Measurements from ENCODE around the gene BMP7. TPM values are rescaled to one million over a fixed set of nuclear protein-coding genes. Genes with fewer than 3 reads are reported as not detected.

Gene BMP7
- total and polyA plus RNA-seq, 2 experiments from 2014 or later, result 15.9 to 22.8 TPM

DNA sequence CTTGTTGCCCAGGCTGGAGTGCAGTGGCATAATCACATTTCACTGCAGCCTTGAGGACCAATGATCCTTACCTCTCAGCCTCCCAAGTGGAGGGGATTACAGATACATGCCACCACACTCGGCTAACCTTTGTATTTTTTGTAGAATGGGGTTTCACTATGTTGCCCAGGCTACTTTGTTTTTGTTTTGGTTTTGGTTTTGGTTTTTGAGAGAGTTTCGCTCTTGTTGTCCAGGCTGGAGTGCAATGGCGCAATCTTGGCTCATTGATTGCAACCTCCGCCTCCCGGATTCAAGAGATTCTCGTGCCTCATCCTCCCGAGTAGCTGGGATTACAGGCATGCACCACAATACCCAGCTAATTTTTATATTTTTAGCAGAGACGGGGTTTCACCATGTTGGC lies 105.5 kb downstream of the BMP7 start:
- Histone ChIP-seq H3K27me3 (ENCODE audit: insufficient read depth) (no peaks in the 10 kb centered on the region), H2AFZ (no peak overlapping the region), H3K4me2 (no peak overlapping the region), H3K4me1 (ENCODE audit: insufficient read depth) (peaks cover 4% of the 10 kb centered on the region; the same call in 1 of the 2 replicates), H3K36me3 (ENCODE audit: insufficient read depth) (no peaks in the 10 kb centered on the region), H3F3A (replicated peaks; ENCODE audit: low read depth) (no peaks in the 10 kb centered on the region), H4K20me1 (replicated peaks; ENCODE audit: insufficient read depth) (no peaks in the 10 kb centered on the region), H3K4me3 (no peak overlapping the region), H3K79me2 (replicated peaks; ENCODE audit: insufficient read depth) (no peaks in the 10 kb centered on the region), H3K27ac (ENCODE audit: low read depth) (no peak overlapping the region), H3K9me2 (ENCODE audit: insufficient read depth) (no peaks in the 10 kb centered on the region)
- Mint-ChIP-seq H3K27ac (no peak overlapping the region), H3K9me3 (peaks cover 12% of the 10 kb centered on the region), H3K4me3 (no peak overlapping the region), H3K27me3 (ENCODE audit: insufficient read depth, low read depth, poor library complexity) (peaks cover 11% of the 10 kb centered on the region), H3K4me1 (peaks cover 15% of the 10 kb centered on the region), H3K36me3 (ENCODE audit: low read depth) (no peaks in the 10 kb centered on the region; the same call in 2 of the 3 replicates)
- no peak for ATAC-seq
- DNase-seq (ENCODE audit: low spot score), result no peak
- TF ChIP-seq POLR2AphosphoS5 (IDR thresholded peaks at IDR 0.05; ENCODE audit: low read depth) (no peak), NANOG (IDR thresholded peaks at IDR 0.05; ENCODE audit: borderline replicate concordance) (no peak), EZH2phosphoT487 (IDR thresholded peaks at IDR 0.05; ENCODE audit: unreplicated experiment) (no peak), EZH2 (IDR thresholded peaks at IDR 0.05; ENCODE audit: low read depth, unreplicated experiment) (no peak), ZNF331 (CRISPR knock-in tag; IDR thresholded peaks at IDR 0.05; ENCODE audit: low read depth) (no peak), ZNF114 (CRISPR knock-in tag; IDR thresholded peaks at IDR 0.05) (no peak), JUNB (IDR thresholded peaks at IDR 0.05; ENCODE audit: unreplicated experiment) (no peak), STAT1 (IDR thresholded peaks at IDR 0.05; ENCODE audit: unreplicated experiment) (no peak), CREB1 (CRISPR knock-in tag; IDR thresholded peaks at IDR 0.05; ENCODE audit: low read depth) (no peak)
- TF ChIP-seq, protein P1, sequence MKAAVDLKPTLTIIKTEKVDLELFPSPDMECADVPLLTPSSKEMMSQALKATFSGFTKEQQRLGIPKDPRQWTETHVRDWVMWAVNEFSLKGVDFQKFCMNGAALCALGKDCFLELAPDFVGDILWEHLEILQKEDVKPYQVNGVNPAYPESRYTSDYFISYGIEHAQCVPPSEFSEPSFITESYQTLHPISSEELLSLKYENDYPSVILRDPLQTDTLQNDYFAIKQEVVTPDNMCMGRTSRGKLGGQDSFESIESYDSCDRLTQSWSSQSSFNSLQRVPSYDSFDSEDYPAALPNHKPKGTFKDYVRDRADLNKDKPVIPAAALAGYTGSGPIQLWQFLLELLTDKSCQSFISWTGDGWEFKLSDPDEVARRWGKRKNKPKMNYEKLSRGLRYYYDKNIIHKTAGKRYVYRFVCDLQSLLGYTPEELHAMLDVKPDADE (IDR thresholded peaks at IDR 0.05), result no peak
- TF ChIP-seq, protein P2, sequence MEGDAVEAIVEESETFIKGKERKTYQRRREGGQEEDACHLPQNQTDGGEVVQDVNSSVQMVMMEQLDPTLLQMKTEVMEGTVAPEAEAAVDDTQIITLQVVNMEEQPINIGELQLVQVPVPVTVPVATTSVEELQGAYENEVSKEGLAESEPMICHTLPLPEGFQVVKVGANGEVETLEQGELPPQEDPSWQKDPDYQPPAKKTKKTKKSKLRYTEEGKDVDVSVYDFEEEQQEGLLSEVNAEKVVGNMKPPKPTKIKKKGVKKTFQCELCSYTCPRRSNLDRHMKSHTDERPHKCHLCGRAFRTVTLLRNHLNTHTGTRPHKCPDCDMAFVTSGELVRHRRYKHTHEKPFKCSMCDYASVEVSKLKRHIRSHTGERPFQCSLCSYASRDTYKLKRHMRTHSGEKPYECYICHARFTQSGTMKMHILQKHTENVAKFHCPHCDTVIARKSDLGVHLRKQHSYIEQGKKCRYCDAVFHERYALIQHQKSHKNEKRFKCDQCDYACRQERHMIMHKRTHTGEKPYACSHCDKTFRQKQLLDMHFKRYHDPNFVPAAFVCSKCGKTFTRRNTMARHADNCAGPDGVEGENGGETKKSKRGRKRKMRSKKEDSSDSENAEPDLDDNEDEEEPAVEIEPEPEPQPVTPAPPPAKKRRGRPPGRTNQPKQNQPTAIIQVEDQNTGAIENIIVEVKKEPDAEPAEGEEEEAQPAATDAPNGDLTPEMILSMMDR (conservative IDR thresholded peaks at IDR 0.05; ENCODE audit: low read depth in 2 of 2), result no peak
- TF ChIP-seq, protein P3, sequence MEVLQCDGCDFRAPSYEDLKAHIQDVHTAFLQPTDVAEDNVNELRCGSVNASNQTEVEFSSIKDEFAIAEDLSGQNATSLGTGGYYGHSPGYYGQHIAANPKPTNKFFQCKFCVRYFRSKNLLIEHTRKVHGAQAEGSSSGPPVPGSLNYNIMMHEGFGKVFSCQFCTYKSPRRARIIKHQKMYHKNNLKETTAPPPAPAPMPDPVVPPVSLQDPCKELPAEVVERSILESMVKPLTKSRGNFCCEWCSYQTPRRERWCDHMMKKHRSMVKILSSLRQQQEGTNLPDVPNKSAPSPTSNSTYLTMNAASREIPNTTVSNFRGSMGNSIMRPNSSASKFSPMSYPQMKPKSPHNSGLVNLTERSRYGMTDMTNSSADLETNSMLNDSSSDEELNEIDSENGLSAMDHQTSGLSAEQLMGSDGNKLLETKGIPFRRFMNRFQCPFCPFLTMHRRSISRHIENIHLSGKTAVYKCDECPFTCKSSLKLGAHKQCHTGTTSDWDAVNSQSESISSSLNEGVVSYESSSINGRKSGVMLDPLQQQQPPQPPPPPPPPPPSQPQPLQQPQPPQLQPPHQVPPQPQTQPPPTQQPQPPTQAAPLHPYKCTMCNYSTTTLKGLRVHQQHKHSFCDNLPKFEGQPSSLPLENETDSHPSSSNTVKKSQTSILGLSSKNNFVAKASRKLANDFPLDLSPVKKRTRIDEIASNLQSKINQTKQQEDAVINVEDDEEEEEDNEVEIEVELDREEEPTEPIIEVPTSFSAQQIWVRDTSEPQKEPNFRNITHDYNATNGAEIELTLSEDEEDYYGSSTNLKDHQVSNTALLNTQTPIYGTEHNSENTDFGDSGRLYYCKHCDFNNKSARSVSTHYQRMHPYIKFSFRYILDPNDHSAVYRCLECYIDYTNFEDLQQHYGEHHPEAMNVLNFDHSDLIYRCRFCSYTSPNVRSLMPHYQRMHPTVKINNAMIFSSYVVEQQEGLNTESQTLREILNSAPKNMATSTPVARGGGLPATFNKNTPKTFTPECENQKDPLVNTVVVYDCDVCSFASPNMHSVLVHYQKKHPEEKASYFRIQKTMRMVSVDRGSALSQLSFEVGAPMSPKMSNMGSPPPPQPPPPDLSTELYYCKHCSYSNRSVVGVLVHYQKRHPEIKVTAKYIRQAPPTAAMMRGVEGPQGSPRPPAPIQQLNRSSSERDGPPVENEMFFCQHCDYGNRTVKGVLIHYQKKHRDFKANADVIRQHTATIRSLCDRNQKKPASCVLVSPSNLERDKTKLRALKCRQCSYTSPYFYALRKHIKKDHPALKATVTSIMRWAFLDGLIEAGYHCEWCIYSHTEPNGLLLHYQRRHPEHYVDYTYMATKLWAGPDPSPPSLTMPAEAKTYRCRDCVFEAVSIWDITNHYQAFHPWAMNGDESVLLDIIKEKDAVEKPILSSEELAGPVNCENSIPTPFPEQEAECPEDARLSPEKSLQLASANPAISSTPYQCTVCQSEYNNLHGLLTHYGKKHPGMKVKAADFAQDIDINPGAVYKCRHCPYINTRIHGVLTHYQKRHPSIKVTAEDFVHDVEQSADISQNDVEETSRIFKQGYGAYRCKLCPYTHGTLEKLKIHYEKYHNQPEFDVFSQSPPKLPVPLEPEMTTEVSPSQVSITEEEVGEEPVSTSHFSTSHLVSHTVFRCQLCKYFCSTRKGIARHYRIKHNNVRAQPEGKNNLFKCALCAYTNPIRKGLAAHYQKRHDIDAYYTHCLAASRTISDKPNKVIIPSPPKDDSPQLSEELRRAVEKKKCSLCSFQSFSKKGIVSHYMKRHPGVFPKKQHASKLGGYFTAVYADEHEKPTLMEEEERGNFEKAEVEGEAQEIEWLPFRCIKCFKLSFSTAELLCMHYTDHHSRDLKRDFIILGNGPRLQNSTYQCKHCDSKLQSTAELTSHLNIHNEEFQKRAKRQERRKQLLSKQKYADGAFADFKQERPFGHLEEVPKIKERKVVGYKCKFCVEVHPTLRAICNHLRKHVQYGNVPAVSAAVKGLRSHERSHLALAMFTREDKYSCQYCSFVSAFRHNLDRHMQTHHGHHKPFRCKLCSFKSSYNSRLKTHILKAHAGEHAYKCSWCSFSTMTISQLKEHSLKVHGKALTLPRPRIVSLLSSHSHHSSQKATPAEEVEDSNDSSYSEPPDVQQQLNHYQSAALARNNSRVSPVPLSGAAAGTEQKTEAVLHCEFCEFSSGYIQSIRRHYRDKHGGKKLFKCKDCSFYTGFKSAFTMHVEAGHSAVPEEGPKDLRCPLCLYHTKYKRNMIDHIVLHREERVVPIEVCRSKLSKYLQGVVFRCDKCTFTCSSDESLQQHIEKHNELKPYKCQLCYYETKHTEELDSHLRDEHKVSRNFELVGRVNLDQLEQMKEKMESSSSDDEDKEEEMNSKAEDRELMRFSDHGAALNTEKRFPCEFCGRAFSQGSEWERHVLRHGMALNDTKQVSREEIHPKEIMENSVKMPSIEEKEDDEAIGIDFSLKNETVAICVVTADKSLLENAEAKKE (CRISPR knock-in tag; IDR thresholded peaks at IDR 0.05), result no peak
- TF ChIP-seq, protein P4, sequence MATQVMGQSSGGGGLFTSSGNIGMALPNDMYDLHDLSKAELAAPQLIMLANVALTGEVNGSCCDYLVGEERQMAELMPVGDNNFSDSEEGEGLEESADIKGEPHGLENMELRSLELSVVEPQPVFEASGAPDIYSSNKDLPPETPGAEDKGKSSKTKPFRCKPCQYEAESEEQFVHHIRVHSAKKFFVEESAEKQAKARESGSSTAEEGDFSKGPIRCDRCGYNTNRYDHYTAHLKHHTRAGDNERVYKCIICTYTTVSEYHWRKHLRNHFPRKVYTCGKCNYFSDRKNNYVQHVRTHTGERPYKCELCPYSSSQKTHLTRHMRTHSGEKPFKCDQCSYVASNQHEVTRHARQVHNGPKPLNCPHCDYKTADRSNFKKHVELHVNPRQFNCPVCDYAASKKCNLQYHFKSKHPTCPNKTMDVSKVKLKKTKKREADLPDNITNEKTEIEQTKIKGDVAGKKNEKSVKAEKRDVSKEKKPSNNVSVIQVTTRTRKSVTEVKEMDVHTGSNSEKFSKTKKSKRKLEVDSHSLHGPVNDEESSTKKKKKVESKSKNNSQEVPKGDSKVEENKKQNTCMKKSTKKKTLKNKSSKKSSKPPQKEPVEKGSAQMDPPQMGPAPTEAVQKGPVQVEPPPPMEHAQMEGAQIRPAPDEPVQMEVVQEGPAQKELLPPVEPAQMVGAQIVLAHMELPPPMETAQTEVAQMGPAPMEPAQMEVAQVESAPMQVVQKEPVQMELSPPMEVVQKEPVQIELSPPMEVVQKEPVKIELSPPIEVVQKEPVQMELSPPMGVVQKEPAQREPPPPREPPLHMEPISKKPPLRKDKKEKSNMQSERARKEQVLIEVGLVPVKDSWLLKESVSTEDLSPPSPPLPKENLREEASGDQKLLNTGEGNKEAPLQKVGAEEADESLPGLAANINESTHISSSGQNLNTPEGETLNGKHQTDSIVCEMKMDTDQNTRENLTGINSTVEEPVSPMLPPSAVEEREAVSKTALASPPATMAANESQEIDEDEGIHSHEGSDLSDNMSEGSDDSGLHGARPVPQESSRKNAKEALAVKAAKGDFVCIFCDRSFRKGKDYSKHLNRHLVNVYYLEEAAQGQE (IDR thresholded peaks at IDR 0.05; ENCODE audit: unreplicated experiment), result no peak

Data from GM23338 (cell line).